Upper lobe of left lung (tissue), 4 donors: ENCODE measurements around the gene COL8A1.

ENCODE experiments used
- EP300 ChIP-seq, 4 donors: sonication (generic); formaldehyde crosslinking; IDR thresholded peaks; one replicate each; pipeline ENCODE4 v1.5.1; 2017; ENCODE audit warnings: antibody characterized with exemption in 4 of 4, control low read depth in 2 of 4
- POLR2A ChIP-seq, 4 donors: fragments of 450-650 bp; IDR thresholded peaks; one replicate each; pipeline ENCODE4 v1.5.1; 2016 to 2017; ENCODE audit warnings: antibody characterized with exemption in 4 of 4, mild to moderate bottlenecking in 2 of 4
- POLR2AphosphoS5 ChIP-seq, 2 donors: sonication (generic); formaldehyde crosslinking; IDR thresholded peaks; one replicate each; pipeline ENCODE4 v1.5.1; 2017; ENCODE audit warnings: antibody characterized with exemption in 2 of 2
- TF ChIP-seq, protein P1 (sequence below), 6 experiments: fragments of 450-650 bp in 4 of 6; fragments of 200-600 bp in 2 of 6; sonication (generic) in 2 of 6; IDR thresholded peaks; one replicate each; pipeline ENCODE4 v1.5.1; 2016 to 2019; ENCODE audit warnings: antibody characterized with exemption in 6 of 6

DNA sequence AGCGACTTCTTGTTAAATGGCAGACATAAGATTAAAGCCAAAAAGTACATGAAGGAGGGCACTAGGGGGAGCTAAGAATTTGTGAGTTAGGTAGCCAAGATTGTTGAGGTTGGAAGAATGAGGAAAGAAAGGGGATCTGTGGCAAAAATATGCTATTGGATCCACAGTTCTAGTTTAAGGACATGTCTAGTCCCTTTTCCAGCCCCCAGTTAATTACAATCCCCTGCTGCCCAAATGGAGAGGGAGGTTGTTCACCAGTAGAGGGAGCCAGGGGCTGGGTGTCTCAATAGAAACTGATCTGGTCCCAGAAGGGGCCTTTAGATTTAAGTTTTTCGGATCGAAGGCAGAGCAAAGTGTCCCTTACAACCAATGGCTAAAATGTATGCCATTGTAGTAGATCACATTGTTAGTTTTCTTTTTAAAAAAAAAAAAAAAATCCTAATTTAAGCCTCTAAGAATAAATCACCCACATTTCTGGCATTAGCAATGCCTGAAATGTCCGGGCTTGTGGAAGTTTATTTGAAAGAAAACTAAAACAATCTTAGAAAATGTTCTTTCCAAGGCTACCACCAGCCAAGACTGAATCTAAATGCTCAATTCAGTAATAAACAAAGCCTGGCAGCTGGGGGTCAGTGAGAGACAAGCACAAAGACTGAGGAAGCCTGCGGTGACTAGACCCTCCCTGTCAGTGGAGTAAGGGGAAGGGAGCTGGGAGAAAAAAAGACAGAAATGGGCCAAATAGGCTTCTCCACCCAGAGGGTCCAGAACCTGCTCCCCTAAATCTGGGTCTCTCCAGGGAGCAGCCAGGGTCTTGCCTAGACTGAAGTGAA lies 7.1 kb downstream of the COL8A1 start:
- no peak for TF ChIP-seq POLR2AphosphoS5 (IDR thresholded peaks at IDR 0.05)
- TF ChIP-seq, protein P1, sequence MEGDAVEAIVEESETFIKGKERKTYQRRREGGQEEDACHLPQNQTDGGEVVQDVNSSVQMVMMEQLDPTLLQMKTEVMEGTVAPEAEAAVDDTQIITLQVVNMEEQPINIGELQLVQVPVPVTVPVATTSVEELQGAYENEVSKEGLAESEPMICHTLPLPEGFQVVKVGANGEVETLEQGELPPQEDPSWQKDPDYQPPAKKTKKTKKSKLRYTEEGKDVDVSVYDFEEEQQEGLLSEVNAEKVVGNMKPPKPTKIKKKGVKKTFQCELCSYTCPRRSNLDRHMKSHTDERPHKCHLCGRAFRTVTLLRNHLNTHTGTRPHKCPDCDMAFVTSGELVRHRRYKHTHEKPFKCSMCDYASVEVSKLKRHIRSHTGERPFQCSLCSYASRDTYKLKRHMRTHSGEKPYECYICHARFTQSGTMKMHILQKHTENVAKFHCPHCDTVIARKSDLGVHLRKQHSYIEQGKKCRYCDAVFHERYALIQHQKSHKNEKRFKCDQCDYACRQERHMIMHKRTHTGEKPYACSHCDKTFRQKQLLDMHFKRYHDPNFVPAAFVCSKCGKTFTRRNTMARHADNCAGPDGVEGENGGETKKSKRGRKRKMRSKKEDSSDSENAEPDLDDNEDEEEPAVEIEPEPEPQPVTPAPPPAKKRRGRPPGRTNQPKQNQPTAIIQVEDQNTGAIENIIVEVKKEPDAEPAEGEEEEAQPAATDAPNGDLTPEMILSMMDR (IDR thresholded peaks at IDR 0.05), result peak in 4 of 6 experiments; percentile 49 to 70 (median 66)
- no peak for TF ChIP-seq POLR2A (IDR thresholded peaks at IDR 0.05)
- no peak for TF ChIP-seq EP300 (IDR thresholded peaks at IDR 0.05)
